CD4-positive, alpha-beta T cell treated with Interleukin-4 for 1 hour (primary cell): ENCODE measurements around the gene ARHGAP20.
A peak's percentile ranks its signal among the peaks of the same experiment; 100 is the strongest.

ENCODE experiments used
- DNase-seq, 2 donors: peaks; one replicate each; pipeline ENCODE4 v3.0.0-alpha.2; 2020 to 2022

The ARHGAP20 gene, protein sequence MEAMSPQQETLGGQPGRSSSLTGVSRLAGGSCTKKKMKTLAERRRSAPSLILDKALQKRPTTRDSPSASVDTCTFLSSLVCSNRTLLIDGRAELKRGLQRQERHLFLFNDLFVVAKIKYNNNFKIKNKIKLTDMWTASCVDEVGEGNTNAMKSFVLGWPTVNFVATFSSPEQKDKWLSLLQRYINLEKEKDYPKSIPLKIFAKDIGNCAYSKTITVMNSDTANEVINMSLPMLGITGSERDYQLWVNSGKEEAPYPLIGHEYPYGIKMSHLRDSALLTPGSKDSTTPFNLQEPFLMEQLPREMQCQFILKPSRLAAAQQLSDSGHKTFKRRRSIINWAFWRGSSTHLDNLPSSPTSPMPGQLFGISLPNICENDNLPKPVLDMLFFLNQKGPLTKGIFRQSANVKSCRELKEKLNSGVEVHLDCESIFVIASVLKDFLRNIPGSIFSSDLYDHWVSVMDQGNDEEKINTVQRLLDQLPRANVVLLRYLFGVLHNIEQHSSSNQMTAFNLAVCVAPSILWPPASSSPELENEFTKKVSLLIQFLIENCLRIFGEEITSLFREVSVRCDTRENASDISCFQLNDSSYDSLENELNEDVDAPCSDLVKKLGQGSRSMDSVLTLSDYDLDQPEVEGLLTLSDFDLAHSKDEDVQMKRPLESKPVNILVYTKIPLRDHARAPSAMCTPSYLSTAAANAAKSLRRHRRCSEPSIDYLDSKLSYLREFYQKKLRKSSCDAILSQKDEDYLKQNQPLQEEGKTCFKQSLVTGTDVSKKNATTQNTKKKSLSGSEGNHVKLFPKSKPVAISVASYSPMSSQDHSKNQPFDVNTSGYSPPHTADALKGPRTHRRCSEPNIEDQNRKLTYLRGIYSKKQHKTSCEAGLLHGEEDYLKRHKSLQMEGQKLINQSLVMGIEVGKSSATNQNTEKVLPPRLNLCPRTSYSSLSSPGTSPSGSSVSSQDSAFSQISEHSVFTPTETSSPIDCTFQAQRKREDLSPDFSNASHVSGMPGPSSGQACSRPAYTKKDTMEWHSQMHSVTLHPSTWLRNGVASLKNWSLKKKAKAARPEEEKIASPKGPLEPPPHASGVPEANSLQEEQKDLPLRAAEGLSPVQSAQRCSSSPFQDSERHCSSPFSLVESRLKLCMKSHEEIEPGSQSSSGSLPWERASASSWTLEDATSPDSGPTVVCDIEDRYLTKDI

DNA sequence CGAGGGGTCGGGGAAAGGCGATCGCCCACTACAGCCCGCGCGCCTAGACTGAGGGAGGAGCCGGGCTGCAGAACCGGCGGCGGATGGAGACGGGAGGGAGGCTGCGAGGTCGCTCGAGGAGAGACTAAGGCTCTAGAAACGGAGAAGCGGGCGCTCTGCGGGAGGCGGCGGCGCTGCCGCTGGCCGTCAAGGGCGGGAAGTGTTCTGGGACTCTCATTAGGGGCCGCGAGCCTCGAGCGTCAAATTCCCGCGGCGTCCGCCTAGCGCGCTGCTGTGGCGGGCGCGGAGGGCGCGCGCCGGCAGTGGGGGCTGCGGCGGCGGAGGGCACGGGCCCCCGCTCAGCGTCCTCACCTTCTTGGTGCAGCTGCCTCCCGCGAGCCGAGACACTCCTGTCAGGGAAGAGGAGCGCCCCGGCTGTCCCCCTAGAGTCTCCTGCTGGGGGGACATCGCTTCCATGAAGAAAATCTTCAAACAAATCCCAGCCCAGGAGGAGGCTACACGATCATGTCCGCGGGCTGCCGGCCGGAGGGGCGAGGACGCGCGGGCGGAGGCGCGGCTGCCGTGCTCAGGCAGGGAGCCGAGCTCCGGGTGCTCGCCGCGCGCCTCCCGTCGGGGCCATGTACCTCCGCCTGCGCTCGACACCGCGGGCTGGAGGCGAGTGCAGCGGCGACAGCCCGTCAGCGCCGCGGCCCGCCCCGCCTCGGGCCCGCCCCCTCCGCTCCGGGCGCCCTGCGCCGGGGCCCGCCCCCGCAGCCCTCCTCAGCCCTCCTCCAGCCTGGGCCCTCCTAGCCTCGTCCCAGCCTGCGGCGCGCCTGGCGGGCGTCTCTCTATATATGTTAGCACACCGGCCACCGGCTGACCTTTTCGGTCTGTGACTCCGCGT is at the start of gene ARHGAP20:
Gene ARHGAP20 (minus strand): TSS at position 662 of the 883 bp plus-strand sequence. CDS start 206 bp downstream, at position 456.
- DNase-seq = peak; percentile 22 to 40

DNA sequence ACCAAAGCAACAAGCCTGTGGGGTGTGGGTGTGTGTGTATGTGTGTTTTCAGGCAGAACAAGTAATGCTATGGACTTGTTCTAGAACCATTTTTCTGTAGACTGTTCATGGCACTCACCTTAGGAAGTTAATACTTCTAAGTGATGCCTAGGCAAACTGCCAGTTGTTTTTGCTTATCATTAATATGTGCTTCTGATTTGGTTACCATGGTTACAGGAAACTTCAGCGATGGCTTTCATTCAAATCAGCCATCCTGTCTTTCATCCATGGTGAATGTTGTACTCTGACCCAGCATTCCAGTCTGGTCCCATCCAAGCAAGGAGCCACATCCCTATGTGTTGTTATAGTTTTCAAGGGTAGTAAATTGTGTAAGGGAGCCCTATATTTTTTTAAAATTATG is 49.8 kb upstream of the ARHGAP20 start:
- no peak for DNase-seq

- DNase-seq = no peak
These were observed 48.9 kb upstream of the ARHGAP20 start for GRCh38 chr11:110761131-110761530.

GRCh38 chr11:110759972-110760381 is 47.7 kb upstream of the ARHGAP20 start:
- DNase-seq = no peak

- DNase-seq = no peak
These were observed 45.9 kb upstream of the ARHGAP20 start for GRCh38 chr11:110757962-110758755.

DNA sequence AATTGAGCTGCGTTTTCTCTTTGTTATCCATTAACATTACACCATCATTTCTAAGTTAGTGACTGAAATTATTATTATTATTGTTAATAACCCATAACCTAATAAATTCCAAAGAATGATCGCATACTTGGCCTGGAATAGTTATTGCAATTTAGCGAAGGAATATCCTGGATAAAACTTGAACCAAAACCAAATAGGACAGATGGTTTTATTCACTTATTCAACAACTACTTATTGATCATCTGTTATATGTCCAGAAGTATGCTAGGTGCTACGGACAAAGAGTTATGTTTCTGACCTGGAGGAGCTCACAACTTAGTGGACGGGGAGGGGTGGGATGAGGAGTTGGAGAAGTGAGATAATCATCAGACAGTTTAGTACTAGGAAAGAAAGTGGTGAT is 44.8 kb upstream of the ARHGAP20 start:
- no peak for DNase-seq

DNA sequence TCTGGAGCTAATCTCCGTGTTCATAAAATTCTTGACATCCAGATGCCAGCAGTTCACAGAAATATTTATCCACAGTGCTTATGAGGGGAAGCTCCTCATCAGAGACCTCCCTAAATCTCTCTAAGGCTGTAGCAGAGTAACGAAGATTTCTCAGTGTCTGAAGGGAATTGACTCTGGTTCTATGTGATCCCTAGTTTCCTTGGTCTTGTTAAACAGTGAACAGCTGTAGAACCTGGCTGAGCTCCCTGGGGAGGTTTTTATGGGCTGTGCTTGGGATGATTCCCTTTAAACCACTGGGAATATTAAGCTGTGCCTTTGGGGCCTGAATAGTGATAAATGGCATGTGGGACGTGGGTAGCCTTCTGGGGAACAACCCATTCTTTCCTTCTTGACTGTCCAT is 43.7 kb upstream of the ARHGAP20 start:
- DNase-seq = no peak

GRCh38 chr11:110752890-110753289 is 40.7 kb upstream of the ARHGAP20 start:
- no peak for DNase-seq

- no peak for DNase-seq
These were observed 37.9 kb upstream of the ARHGAP20 start for GRCh38 chr11:110750100-110750499.

DNA sequence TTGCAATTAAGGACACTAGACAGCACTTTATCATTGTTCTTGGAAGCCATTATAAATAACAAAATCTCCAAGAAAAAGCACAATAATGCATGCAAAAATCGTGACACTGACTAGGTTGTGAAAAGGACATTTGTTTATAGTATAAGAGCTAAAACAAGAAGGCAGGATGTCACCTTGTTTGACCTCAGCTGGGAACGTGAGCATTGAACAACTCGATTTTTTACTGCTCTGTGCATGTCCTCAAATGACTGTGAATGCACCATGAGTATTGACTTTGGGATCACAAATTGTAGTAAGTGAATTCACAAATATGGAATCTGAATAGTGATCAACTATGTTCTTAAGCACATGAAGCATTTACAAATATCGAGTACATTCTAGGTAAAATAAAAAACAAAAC is 35.3 kb upstream of the ARHGAP20 start:
- no peak for DNase-seq

DNA sequence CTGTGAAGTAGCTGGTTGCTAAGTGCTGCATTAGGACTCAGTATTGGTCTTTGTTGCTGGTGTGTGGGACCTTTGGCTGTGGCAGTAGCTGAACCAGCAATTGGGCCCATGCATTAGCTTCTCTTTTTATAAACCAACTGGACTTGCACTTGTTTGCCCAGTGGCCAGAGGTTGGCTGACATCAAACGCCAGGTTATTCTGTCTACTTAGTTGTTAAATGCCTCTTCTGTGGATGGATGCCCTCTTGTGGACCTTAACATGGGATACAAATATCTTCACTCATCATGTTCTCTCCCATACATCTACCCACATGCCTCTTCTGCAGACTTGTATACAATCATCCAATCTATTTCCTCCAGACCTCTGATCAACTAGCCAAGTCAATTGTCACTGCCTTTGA is 26.4 kb upstream of the ARHGAP20 start:
- no peak for DNase-seq

DNA sequence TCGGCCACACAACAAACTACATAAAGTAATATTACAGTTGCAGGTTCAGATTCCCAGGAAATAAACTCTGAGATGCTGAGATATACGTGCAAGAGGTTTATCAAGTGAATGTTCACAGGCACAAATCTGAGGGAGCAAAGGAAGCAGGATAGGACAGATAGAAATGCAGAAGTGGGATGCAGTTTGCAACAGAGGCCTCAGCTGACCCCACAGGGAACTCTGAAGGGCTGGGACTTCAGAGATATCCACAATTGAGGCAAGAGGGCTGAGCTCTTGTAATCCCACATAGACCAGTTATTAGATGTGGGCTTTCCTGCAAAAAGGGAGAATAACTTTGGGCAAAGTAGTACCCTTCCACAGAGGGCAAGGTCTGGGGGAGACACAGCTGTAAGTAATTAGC is 25.4 kb upstream of the ARHGAP20 start:
- DNase-seq = no peak

DNA sequence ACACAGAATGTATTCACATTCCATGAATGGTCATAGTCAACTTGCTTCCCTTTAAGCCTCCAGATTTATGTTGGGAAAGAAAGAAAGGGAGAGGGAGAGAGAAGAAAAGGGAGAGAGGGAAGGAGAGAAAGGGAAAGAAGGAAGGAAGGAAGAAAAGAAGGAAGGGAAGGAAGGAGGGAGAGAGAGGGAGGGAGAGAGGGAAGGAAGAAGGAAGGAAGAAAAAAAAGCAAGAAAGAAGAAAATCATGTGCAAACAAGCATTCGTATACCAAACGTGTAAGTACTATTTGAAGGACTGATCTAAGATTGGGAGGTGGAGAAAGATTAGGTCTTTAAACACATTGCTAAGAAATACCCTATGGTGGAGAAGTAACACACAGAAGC is 23.9 kb upstream of the ARHGAP20 start:
- DNase-seq = no peak

GRCh38 chr11:110735455-110736170 is 23.4 kb upstream of the ARHGAP20 start:
- no peak for DNase-seq

- DNase-seq = no peak
These were observed 22.6 kb upstream of the ARHGAP20 start for GRCh38 chr11:110734790-110735189.

- no peak for DNase-seq
These were observed 18.5 kb upstream of the ARHGAP20 start for GRCh38 chr11:110730773-110731172.

DNA sequence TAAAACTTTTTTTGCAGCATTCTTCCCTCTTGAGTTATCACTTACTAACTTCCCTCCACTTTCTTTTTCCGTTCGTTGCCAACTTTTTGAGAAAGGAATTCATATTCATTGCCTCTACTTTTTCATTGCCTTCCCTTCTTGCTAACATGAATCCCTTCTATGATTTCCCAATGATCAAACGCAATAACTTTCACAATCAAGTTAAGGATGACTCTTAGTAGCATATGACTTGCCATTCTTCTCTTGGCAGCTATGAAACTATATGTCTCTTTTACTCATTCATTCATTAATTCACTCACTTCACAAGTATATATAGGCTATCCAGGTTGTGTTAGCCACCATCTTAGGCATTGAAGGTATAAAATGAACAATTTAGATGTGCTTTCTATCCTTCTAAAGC is 16.6 kb upstream of the ARHGAP20 start:
- DNase-seq = no peak

GRCh38 chr11:110728476-110728875 is 16.2 kb upstream of the ARHGAP20 start:
- no peak for DNase-seq

DNA sequence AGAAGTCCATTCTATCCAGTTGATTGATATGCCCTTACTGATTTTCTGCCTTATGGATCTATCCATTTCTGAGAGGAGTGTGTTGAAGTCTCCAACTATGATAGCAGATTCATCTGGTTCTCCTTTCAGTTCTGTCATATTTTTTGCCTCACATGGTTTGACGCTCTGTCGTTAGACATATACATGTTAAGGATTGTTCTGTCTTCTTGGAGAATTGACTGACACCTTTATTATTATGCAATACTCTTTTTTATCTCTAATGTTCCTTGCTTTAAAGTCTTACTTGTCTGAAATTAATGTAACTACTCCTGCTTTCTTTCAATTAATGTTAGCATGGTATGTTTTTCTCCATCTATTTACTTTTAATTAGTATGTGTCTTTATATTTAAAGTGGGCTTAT is 12.1 kb upstream of the ARHGAP20 start:
- DNase-seq = no peak

DNA sequence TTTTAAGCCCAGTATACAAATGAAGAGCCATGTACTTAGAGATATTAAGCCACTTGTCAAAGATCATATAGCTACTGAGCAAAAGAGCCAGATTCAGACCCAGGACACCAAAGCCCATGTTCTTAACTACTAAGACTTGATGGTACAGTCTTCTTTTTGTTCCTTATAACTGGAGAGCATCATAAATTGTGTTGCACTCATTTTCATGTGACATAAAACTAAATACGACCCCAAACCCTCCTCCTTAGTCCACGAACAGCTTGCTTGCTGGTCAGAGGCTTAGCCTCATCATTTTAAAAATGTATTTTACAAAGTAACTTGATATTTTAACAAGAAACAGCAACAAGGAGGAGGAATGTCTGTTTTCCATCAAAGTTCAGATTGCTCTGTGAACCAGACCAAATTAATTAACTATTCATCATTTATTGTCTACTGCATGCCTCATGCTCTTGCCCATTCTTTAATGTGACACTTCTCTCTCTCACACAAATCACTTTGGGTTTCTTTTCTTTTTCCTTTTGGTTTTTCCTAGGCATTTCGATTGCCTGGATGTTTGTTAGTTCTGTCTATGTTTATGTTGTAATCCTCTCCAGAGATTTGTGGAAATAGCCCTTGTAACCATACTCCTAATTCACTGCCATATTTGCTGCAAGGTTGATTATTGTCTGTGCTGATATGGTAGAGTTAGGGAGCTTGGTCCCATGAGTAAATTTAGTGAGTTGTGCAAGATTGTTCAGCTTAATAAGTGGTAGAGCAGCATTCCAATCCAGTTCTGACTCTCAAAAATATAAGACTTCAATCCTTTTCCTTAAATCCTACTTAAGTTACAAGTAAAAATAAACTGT is 8.4 kb upstream of the ARHGAP20 start:
- DNase-seq = no peak
